ENCODE results near the gene TRPM2. TPM values are rescaled to one million over a fixed set of nuclear protein-coding genes. Genes with fewer than 3 reads are reported as not detected.
A peak's percentile ranks its signal among the peaks of the same experiment; 100 is the strongest.

TRPM2 gene
- total and polyA plus RNA-seq, 5 donors from 2014 or later = 0.38 to 3.1 (median 1.1) TPM

DNA sequence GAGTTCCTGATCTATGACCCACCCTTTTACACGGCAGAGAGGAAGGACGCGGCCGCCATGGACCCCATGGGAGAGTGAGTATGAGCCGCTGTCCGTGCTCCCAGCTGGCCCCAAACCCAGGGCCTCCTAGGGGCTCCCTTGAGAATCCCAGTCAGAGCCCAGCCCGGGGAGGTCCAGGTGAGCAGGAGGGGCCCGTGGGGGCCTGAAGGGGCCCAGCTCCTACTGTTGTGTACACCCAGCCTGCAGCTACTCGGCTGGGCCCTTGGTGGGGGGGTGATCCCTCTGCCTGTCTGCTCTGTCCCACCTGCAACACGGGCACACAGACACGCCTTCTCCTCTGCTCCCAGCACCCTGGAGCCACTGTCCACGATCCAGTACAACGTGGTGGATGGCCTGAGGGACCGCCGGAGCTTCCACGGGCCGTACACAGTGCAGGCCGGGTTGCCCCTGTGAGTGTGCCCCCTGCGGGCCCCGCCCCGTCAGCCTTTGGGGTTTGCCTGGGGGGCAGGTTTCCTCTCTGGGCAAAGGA lies 73.3 kb downstream of the TRPM2 start:
- Histone ChIP-seq H3K36me3 (ENCODE audit: control insufficient read depth, insufficient read depth, low read length) (no peaks in the 10 kb centered on the region), H3K4me3 (ENCODE audit: low read depth, low read length) (no peak overlapping the region), H3K27ac (ENCODE audit: insufficient read depth, low read length, poor library complexity, severe bottlenecking) (no peak overlapping the region), H3K9me3 (ENCODE audit: control insufficient read depth in 2 of 2, low read length in 2 of 2) (peaks cover 11 to 15% of the 10 kb centered on the region in 2 experiments), H3K27me3 (ENCODE audit: control insufficient read depth, insufficient read depth, low read length) (no peaks in the 10 kb centered on the region), H3K4me1 (ENCODE audit: control insufficient read depth, insufficient read depth, low read length, poor library complexity, severe bottlenecking) (no peaks in the 10 kb centered on the region)
- Mint-ChIP-seq H3K27me3 (no peaks in the 10 kb centered on the region), H3K4me1 (peaks cover 0 to 2% (median 0%) of the 10 kb centered on the region in 4 donors), H3K27ac (no peak overlapping the region), H3K9me3 (peaks cover 0 to 14% (median 6%) of the 10 kb centered on the region in 7 donors), H3K4me3 (no peak overlapping the region), H3K36me3 (no peaks in the 10 kb centered on the region)
- ATAC-seq (ENCODE audit: low read depth in 2 of 2) = no peak
- no peak for DNase-seq

DNA sequence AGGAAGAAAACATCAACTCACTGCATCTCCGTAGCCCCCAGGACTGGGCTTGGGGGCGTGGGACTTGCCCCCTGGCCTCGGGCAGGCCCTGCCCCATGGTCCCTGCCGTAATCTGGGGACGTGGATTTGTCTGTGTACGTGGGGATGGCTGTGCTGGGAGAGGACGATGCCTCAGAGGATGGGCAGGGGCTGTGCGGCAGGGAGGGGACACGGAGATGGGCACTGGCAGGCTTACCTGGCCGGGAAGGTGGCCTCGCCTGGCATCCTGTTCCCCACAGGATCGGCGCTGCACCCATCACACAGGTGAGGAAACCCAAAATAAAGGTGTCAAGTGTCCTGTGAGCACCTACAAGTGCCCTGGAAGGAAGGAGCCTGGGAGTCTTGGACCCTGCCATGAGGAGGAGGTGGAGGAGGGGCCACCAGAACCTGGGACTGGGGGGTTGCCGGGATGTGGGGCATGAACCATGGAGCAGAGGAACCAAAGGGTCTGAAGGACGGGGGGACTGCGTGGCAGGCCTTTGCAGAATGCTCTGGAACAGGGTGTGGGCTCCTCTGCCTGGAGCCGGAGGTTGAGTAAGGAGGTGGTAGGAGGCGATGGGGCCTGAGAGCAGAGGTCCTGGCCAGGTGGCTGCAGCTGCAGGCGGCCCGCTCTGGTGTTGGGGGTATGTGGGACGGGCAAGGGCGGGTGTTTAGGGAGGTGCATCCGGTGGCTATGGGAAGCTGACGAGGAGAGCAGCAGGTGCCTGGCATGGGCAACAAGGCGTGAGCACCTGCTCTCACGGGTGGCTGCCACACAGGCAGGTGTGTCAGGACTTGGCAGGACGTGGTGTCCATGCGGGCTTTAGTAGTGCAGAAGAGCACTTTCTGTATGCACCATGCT lies 74.1 kb downstream of the TRPM2 start:
- peaks cover 11 to 15% of the 10 kb centered on the region in 2 experiments for H3K9me3 ChIP-seq (ENCODE audit: control insufficient read depth in 2 of 2, low read length in 2 of 2)
- no peaks in the 10 kb centered on the region for H3K27me3 Mint-ChIP-seq
- H3K4me1 ChIP-seq (ENCODE audit: control insufficient read depth, insufficient read depth, low read length, poor library complexity, severe bottlenecking) = no peaks in the 10 kb centered on the region
- no peak overlapping the region for H3K4me3 ChIP-seq (ENCODE audit: low read depth, low read length)
- H3K4me1 Mint-ChIP-seq = peaks cover 0 to 2% (median 0%) of the 10 kb centered on the region in 4 donors
- H3K9me3 Mint-ChIP-seq = peaks cover 0 to 18% (median 8%) of the 10 kb centered on the region in 7 donors
- no peak overlapping the region for H3K27ac ChIP-seq (ENCODE audit: insufficient read depth, low read length, poor library complexity, severe bottlenecking)
- DNase-seq = peak in 1 of 3 donors; percentile 6
- H3K4me3 Mint-ChIP-seq = no peak overlapping the region
- H3K36me3 Mint-ChIP-seq = peaks cover 3% of the 10 kb centered on the region
- peak overlapping the region in 1 of 3 donors; percentile 38 for H3K27ac Mint-ChIP-seq
- H3K27me3 ChIP-seq (ENCODE audit: control insufficient read depth, insufficient read depth, low read length) = no peaks in the 10 kb centered on the region
- no peaks in the 10 kb centered on the region for H3K36me3 ChIP-seq (ENCODE audit: control insufficient read depth, insufficient read depth, low read length)
- ATAC-seq (ENCODE audit: low read depth in 2 of 2) = no peak

DNA sequence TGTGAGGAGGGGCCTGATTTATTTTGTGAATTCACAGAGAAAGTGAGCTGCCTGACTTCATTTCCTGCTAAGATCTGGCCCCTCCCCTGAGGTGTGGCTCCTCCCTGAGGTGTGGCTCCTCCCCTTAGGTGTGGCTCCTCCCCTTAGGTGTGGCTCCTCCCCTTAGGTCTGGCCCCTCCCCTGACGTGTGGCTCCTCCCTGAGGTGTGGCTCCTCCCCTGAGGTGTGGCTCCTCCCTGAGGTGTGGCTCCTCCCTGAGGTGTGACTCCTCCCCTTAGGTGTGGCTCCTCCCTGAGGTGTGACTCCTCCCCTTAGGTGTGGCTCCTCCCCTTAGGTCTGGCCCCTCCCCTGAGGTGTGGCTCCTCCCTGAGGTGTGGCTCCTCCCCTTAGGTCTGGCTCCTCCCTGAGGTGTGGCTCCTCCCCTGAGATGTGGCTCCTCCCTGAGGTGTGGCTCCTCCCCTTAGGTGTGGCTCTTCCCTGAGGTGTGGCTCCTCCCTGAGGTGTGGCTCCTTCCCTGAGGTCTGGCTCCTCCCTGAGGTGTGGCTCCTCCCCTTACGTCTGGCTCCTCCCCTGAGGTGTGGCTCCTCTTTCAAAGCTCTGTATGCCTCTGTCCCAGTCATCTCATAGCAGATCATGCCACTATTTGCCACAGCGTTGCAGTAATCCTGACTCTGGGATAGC lies 75.0 kb downstream of the TRPM2 start:
- H3K36me3 ChIP-seq (ENCODE audit: control insufficient read depth, insufficient read depth, low read length) = no peaks in the 10 kb centered on the region
- Mint-ChIP-seq H3K36me3 (peaks cover 3% of the 10 kb centered on the region), H3K27me3 (no peaks in the 10 kb centered on the region), H3K27ac (no peak overlapping the region), H3K9me3 (peaks cover 0 to 18% (median 8%) of the 10 kb centered on the region in 7 donors), H3K4me1 (peaks cover 0 to 2% (median 0%) of the 10 kb centered on the region in 4 donors), H3K4me3 (no peak overlapping the region)
- H3K9me3 ChIP-seq (ENCODE audit: control insufficient read depth in 2 of 2, low read length in 2 of 2) = peaks cover 11 to 15% of the 10 kb centered on the region in 2 experiments
- no peaks in the 10 kb centered on the region for H3K4me1 ChIP-seq (ENCODE audit: control insufficient read depth, insufficient read depth, low read length, poor library complexity, severe bottlenecking)
- peak; percentile 23 to 60 (median 42) for DNase-seq
- H3K4me3 ChIP-seq (ENCODE audit: low read depth, low read length) = no peak overlapping the region
- H3K27me3 ChIP-seq (ENCODE audit: control insufficient read depth, insufficient read depth, low read length) = no peaks in the 10 kb centered on the region
- ATAC-seq (ENCODE audit: low read depth in 2 of 2) = peak in 1 of 2 donors; percentile 34
- H3K27ac ChIP-seq (ENCODE audit: insufficient read depth, low read length, poor library complexity, severe bottlenecking) = no peak overlapping the region

DNA sequence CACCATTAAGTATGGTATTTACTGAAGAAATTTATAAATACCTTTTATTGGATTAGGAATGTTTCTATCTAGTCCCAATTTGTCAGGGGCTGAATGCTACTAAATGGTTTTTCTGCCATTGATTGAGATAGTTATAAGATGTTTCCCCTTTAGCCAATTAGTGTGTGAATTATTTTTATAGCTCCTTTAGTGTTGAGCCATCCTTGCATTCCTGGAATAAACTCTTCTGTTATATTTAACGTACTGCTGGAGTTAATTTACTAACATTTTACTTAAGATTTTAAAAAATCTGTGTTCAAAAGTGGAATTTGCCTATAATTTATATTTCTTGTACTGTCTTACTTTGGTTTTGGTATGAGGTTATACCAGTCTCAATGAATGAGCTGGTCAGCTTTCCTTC lies 76.5 kb downstream of the TRPM2 start:
- Histone ChIP-seq H3K27ac (ENCODE audit: insufficient read depth, low read length, poor library complexity, severe bottlenecking) (no peak overlapping the region), H3K36me3 (ENCODE audit: control insufficient read depth, insufficient read depth, low read length) (no peaks in the 10 kb centered on the region), H3K4me3 (ENCODE audit: low read depth, low read length) (no peak overlapping the region), H3K4me1 (ENCODE audit: control insufficient read depth, insufficient read depth, low read length, poor library complexity, severe bottlenecking) (no peaks in the 10 kb centered on the region), H3K27me3 (ENCODE audit: control insufficient read depth, insufficient read depth, low read length) (no peaks in the 10 kb centered on the region), H3K9me3 (ENCODE audit: control insufficient read depth in 2 of 2, low read length in 2 of 2) (peaks cover 11 to 15% of the 10 kb centered on the region in 2 experiments)
- H3K27me3 Mint-ChIP-seq = no peaks in the 10 kb centered on the region
- no peak overlapping the region for H3K4me3 Mint-ChIP-seq
- no peak overlapping the region for H3K27ac Mint-ChIP-seq
- H3K4me1 Mint-ChIP-seq = peaks cover 0 to 2% (median 0%) of the 10 kb centered on the region in 4 donors
- ATAC-seq (ENCODE audit: low read depth in 2 of 2) = no peak
- H3K36me3 Mint-ChIP-seq = peaks cover 3% of the 10 kb centered on the region
- H3K9me3 Mint-ChIP-seq = peaks cover 0 to 18% (median 10%) of the 10 kb centered on the region in 7 donors
- no peak for DNase-seq

DNA sequence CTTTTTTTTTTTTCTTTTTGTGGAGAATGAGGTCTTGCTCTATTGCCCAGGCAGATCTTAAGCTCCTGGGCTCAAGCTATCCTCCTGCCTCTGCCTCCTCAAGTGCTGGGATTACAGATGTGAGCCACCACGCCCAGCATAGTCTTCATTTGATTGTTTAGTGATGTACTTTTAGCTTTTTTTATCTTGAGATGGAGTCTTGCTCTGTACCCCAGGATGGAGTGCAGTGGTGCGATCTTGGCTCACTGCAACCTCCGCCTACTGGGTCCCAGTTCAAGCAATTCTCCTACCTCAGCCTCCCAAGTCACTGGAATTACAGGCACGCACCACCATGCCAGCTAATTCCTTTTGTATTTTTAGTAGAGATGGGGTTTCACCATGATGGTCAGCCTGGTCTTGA lies 77.9 kb downstream of the TRPM2 start:
- no peak overlapping the region for H3K27ac ChIP-seq (ENCODE audit: insufficient read depth, low read length, poor library complexity, severe bottlenecking)
- H3K4me3 ChIP-seq (ENCODE audit: low read depth, low read length) = no peak overlapping the region
- no peaks in the 10 kb centered on the region for H3K4me1 ChIP-seq (ENCODE audit: control insufficient read depth, insufficient read depth, low read length, poor library complexity, severe bottlenecking)
- DNase-seq (no peak), ATAC-seq (ENCODE audit: low read depth in 2 of 2) (no peak)
- H3K27me3 ChIP-seq (ENCODE audit: control insufficient read depth, insufficient read depth, low read length) = no peaks in the 10 kb centered on the region
- no peak overlapping the region for H3K4me3 Mint-ChIP-seq
- peaks cover 0 to 18% (median 10%) of the 10 kb centered on the region in 7 donors for H3K9me3 Mint-ChIP-seq
- no peaks in the 10 kb centered on the region for H3K27me3 Mint-ChIP-seq
- peaks cover 3% of the 10 kb centered on the region for H3K36me3 Mint-ChIP-seq
- peaks cover 0 to 2% (median 0%) of the 10 kb centered on the region in 4 donors for H3K4me1 Mint-ChIP-seq
- H3K27ac Mint-ChIP-seq = no peak overlapping the region
- no peaks in the 10 kb centered on the region for H3K36me3 ChIP-seq (ENCODE audit: control insufficient read depth, insufficient read depth, low read length)
- H3K9me3 ChIP-seq (ENCODE audit: control insufficient read depth in 2 of 2, low read length in 2 of 2) = peaks cover 11 to 15% of the 10 kb centered on the region in 2 experiments

DNA sequence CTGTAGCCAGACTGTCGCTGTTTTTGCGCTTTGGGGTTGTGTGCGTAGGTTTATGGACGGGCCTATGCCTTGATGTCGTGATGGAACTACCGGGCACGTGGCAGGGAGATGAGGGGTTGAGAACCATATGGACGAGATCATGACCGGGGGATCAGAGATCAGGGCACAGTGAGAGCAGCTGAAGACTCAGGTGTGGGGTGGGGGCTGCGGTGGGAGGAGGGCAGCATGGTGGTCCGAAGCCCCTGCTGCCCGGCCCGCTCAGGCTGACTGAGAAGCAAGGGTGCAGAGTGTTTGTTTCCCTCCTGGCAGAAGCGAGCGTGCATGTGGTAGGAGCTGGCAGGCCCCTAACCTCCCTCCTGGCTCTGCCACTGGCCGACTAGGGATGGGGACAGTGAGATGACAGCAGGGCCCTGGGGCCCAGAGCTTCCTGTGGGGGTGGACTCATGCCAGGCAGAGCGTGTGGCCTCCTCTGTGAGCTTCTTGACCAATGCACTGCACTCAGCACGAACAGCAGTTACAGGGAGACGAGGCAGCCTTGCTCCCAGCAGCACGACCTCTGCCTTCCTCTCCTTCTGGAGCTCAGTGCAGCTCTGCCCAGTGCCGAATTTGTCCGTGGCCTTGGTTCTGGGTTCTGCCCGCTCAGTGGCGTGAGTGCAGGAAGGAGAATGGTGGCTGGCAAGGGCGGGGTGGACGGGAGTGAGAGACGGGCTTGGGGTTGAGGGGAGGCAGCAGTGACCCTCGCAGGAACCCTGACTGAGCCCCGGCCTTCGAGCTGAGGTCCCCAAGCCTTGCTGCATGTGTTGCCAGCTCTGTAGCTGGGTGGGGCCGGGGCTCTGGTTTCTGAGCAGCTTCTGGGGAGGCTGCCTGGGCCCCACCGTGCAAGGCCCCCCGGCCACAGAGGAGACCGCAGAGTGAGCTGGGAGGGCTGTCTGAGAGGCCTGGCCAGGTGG lies 79.7 kb downstream of the TRPM2 start:
- H3K27ac Mint-ChIP-seq = no peak overlapping the region
- Histone ChIP-seq H3K4me1 (ENCODE audit: control insufficient read depth, insufficient read depth, low read length, poor library complexity, severe bottlenecking) (no peaks in the 10 kb centered on the region), H3K27me3 (ENCODE audit: control insufficient read depth, insufficient read depth, low read length) (no peaks in the 10 kb centered on the region), H3K9me3 (ENCODE audit: control insufficient read depth in 2 of 2, low read length in 2 of 2) (peaks cover 11 to 15% of the 10 kb centered on the region in 2 experiments), H3K36me3 (ENCODE audit: control insufficient read depth, insufficient read depth, low read length) (no peaks in the 10 kb centered on the region), H3K27ac (ENCODE audit: insufficient read depth, low read length, poor library complexity, severe bottlenecking) (no peak overlapping the region), H3K4me3 (ENCODE audit: low read depth, low read length) (no peak overlapping the region)
- H3K4me1 Mint-ChIP-seq = no peaks in the 10 kb centered on the region
- H3K4me3 Mint-ChIP-seq = no peak overlapping the region
- DNase-seq (no peak), ATAC-seq (ENCODE audit: low read depth in 2 of 2) (no peak)
- peaks cover 3% of the 10 kb centered on the region for H3K36me3 Mint-ChIP-seq
- no peaks in the 10 kb centered on the region for H3K27me3 Mint-ChIP-seq
- H3K9me3 Mint-ChIP-seq = peaks cover 0 to 18% (median 10%) of the 10 kb centered on the region in 7 donors

Measured in CD4-positive, CD25-positive, alpha-beta regulatory T cell (primary cell).